Measurements from ENCODE around the gene REEP3.

DNA sequence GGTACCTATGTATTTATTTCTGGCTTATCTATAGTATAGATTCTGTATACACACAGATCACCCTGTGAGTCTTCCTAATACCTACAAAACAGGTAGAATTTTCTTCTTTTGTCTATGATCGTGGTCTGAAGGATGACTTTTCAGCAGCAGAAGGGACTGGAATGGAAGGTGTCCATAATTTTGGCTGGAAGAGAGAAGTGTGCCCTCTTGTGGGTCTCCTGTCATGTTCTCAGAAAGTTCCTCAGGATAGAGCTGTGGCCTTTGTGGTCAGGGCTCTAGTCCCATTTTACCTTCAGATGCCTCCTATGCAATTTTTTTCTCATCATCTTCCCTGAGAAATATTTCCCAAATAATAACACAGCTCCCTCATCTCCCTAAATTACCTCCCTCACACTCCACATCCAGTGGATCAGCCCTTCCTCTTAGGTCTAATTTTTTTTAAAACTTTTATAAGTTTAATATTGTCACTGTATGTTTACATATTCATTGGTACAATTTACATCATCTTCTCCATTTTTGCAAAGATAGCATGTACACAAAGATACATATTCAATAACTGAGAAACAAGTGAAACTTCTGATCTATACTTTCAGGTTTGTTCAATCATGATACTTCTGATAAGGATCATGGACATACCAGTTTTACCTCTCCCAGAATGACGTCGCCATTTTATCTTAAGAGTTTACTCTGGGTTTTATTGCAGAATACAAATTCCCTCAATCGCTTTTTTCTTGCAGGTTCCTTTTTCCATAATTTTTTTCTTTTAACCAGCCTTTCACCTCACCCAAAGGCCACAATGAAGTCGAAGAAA, 112.7 kb downstream of the REEP3 start:
- no peak for TF ChIP-seq EZH2 (IDR thresholded peaks at IDR 0.05; ENCODE audit: low read length, missing control alignments)
- TF ChIP-seq, protein P1, sequence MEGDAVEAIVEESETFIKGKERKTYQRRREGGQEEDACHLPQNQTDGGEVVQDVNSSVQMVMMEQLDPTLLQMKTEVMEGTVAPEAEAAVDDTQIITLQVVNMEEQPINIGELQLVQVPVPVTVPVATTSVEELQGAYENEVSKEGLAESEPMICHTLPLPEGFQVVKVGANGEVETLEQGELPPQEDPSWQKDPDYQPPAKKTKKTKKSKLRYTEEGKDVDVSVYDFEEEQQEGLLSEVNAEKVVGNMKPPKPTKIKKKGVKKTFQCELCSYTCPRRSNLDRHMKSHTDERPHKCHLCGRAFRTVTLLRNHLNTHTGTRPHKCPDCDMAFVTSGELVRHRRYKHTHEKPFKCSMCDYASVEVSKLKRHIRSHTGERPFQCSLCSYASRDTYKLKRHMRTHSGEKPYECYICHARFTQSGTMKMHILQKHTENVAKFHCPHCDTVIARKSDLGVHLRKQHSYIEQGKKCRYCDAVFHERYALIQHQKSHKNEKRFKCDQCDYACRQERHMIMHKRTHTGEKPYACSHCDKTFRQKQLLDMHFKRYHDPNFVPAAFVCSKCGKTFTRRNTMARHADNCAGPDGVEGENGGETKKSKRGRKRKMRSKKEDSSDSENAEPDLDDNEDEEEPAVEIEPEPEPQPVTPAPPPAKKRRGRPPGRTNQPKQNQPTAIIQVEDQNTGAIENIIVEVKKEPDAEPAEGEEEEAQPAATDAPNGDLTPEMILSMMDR (conservative IDR thresholded peaks at IDR 0.05 in 1 of 2, IDR thresholded peaks at IDR 0.05 in 1 of 2; ENCODE audit: low read depth in 1 of 2, low read length in 2 of 2) = peak; percentile 45 to 56

Measured in fibroblast of lung (primary cell).